Midbrain (tissue), 1 donor: ENCODE data around the gene GYPC.

Source experiments
- DNase-seq: peaks from one replicate; lab custom pipeline; 2025; lab: John Stamatoyannopoulos, UW

GYPC gene

DNA sequence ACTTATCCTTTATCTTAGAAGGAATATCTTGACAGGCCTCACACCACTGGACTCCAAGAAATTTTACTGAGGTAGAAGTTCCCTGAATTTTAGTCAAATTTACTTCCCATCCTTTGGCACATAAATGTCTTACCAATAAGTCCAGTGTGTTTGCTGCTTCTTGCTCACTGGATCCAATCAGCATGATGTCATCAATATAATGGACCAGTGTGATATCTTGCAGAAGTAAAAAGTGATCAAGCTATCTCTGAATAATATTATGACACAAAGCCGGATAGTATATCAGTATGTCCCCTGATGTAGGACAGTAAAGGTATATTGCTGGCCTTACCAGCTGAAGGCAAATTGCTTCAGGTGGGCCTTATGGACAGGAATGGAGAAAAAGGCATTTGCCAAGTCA lies 6.9 kb upstream of the GYPC start:
- no peak for DNase-seq

- DNase-seq, result no peak
These were observed 5.0 kb upstream of the GYPC start for GRCh38 chr2:126650994-126651393.

DNA sequence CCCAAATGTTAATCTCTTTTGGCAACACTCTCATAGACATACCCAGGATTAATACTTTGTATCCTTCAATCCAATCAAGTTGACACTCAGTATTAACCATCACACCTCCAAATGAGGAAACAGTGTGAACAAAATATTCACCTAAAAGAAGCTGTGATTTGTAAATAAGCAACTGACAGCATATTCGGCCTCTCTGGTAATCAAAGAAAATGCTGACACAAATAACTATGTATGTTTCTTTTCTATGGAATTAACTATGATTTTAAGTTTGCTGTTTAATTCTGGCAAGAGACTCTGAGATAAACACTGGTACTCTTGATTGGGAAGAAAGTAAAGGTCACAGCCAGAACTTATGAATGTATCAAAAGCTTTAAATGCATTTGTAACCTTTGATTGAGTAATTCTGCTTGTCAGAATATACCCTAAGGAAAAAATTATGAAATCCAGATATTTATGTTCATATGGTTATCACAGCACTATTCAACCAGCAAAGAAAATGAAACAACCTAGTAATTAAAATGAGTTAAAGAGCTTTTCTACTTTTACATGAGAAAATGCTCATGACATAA lies 3.6 kb upstream of the GYPC start:
- DNase-seq, result no peak

- DNase-seq, result no peak
These were observed 2.8 kb upstream of the GYPC start for GRCh38 chr2:126653109-126653508.

DNA sequence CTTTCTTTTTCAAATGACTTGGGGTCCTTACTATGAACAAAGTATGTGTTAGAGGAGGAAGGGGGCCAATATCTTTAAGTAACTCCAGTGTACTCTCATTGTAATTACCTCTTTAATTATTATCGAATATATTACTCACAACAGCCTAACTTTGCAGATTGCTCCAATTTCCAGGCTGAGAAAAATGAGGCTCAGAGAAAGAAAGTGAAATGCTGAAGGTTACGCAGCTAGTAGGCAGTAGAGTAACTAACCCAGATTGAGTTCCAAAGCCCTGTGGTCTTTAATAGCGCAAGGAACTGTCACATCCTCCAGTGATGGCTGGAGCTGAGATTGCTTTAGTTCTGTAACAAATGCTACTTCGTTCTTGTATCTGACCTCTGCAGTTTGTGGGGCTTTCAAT lies 2.2 kb upstream of the GYPC start:
- no peak for DNase-seq

DNA sequence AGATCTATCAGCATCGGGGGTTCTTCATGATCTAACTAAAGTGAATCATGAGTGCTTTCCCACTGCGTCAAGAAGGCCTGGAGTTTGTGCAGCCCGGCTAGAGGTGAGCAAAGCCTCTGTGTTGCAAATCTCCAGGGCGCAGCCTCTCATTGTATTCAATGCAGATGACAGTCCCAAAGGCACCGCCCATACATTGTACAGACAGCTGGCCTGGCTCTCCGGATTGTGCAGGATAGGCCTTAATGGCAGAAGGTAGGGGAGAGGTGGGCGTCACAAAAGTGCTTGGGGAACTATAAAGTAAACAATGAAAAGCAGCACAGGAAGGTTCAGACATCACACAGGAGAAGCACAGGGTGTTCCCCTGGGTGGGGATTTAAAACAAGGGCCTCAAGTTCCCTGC lies 907 bp upstream of the GYPC start:
- no peak for DNase-seq

DNA sequence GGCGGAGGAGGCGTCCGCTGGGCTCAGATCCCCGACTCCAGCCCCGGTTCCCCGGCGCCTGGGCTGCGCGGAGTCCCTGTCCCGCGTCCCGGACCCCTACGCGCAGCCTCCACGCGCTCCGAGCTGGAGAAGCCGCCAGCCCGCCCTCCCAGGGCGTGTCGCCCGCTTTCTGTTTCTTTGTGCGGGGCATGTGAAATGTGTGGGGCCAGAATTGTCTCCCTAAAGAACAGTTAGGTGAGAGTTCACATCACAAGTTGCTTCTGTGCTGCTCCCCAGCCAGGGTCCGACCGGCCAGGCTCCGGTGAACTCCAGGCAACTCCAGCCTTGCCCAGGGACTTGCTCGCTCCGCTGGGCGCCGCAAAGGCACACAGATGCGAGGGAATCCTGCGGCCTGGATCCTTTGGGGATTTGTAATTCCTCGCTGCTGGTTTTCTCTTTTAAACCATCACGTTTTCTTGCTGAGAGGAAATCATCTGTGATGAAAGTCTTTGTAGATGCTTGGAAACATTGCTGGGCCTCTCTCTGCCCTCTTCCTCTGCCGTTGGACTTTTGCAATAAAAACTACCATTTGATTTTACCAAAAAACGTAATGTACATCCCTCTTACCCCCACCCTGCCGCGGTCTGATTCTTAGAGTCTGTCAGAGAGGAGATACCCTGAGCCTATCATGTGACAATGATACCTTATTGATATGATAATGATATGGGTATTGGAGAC lies 631 bp downstream of the GYPC start:
- no peak for DNase-seq

DNA sequence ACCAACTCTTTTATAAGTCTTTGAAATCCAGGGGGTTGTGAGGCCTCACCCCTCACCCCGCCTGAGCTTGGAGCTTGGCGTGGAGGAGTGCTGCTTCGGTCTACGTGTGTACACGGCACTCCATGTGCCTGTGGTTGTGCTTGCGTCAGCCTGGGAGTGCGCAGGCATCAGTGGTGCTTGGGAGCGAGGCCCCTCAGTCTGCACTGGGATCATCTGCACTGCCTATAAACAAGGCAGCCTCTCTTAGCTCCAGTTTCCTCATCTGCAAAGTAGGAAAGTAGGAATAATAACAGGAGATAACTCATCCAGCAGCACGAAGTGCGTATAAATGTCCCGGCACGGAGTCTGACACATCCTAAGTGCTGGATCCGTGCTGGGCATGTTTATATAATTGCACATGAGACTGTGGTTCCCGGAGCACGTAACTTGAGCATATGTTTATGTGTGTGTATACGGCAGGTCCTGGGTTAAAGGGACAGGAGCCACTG lies 1.2 kb downstream of the GYPC start:
- DNase-seq, result no peak

DNA sequence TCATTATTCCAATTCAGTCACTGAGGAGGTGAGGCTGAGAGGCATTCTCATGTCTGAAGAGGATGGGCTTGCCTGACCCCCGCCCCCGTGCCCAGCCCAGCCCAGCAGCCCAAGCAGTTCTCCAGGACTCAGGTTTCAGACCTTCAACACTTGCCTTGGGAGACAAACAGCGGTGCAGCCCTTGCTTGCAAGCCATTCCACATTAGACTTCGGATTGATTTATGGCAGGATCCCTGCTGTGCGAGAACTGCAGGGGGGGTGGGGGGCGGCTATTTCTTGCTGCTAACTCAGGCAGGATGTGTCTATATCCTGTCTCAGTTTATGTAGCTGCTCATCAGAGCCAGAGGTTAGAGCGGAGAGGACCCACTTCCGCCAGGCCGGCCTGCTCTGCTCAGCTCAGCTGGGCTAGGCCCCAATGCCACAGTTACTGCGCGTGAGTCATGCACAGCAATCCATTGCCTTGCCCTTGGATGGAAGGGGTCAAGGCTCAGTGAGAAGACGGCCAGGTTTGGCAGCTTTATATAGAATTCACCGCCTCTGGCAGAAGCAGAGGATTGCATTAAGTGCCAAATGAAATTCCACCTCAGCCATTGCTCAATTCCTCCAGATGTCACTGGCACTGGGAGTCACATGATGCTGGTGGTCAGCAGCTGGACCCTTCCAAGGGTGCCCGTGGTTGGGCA lies 1.8 kb downstream of the GYPC start:
- no peak for DNase-seq

- no peak for DNase-seq
These were observed 2.5 kb downstream of the GYPC start for GRCh38 chr2:126658319-126658904.

DNA sequence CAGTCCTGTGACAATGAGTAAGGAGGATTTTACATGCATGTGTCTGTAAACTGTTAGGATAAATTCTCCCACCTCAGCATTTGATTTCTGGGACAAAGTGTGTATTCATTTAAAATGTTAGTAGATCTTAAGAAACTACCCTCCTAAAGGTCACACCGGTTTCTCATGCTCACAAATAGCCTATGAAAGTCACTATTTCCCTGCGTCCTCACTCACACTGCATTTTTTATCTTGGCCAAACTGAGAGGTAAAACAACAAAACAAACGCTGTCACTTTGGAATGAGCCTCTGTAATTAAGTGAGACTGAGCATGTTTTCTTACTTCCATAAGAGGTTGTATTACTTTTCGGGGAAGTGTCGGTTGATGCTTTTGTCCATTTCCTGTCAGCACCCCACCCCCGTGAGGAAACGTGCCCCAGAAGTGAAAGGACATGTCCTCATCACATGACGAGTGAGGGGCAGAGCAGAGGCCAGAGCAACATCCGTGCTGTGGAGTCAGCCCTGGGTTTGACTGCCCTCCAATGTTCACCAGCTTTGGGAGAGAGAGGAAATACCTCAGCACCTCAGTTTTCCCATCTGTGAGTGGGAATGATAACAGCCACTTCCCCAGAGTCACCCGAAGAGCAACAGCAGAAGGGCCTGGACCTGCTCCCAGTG lies 3.1 kb downstream of the GYPC start:
- no peak for DNase-seq

DNA sequence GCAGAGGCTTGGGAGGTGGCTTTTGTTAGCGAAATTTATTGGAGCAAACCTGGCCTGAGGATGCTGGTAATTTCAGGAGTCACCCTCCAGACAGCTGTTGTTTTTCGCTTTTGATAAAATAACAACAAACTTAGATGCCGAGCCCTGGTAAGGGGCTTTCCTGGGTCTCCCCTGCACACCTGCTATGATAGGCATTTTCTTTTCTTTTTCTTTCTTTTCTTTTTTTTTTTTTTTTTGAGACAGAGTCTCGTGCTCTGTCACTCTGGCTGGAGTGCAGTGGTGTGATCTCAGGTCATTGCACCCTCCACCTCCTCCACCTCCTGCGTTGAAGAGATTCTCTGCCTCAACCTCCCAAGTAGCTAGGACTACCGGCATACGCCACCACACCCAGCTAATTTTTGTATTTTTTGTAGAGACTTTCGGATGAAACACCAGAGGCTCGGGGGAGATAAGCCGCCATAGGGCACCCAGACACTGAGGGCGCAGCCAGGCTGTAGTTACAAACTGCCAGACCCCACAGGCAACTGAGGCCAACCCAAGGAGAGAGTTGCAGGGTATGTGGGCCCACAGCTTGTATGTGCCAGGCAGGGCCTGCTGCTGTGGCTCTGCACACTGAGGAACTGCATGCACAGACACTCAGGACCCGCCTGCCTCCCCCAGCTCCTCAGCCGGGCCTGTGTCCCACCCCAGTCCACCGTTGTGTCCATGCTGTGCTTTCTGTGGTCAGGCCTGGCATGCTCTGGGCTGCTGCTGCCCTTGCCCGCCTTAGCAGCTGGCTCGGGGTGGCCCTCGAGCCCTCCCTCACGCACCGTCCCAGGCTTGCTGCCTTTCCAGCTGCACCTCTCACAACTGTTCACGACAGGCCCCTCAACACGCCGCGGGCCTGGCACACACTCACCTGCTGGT lies 3.9 kb downstream of the GYPC start:
- DNase-seq, result no peak

DNA sequence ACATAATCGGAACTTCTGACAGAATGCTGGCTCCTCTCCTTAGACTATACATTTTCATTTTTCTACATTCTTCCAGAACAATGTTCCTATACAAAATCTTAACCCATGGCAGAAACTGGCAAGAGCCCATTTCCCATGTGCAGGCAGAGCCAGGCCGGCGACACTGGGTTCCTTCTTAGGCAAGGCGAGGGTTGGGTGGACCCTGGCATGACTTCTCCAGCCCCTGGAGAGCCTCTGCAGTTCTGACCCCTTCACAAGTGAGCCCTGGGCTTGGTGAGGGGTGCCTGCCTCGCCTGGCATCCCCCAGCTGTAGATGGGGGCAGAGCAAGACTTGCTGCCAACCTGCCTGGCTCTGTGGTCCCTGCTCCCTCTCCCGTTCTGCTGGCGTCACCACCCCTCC lies 5.0 kb downstream of the GYPC start:
- DNase-seq, result no peak

DNA sequence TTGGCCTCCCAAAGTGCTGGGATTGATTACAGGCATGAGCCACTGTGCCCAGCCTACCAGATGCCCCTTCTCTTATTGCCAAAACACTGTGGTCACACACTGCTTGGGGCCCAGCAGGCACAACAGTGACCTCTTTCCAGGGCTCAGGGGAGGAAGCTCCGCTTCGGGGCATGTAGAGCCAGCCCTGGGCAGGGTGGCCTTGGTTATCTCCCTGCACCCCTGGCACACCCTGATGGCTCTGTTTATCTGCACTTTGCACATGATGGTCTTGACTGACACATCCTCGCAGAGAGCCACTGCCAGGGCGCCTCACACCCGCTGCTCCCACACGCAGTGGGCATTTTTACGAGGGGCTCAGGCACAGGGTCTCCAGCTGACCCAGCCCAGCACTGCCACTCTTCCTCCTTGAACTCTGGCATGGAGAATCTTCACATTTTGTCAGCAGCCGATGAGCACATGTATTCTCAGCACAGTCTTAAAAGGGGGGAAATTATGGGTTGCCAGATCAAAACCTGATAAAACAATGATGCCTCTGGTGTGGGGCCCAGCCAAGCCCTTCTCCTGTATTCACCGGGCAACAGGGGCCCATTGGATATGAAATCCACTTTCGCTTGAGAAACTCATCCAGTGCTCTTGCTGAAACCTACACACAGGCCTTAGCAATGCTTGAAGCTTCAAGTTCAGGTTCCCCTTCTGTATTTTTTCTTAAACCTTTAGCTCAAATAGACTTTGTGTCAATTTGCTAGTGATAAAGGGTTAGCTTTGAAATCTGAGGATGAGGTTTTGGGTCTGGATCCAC lies 5.9 kb downstream of the GYPC start:
- no peak for DNase-seq

GRCh38 chr2:126662621-126663020 lies 6.7 kb downstream of the GYPC start:
- no peak for DNase-seq

DNA sequence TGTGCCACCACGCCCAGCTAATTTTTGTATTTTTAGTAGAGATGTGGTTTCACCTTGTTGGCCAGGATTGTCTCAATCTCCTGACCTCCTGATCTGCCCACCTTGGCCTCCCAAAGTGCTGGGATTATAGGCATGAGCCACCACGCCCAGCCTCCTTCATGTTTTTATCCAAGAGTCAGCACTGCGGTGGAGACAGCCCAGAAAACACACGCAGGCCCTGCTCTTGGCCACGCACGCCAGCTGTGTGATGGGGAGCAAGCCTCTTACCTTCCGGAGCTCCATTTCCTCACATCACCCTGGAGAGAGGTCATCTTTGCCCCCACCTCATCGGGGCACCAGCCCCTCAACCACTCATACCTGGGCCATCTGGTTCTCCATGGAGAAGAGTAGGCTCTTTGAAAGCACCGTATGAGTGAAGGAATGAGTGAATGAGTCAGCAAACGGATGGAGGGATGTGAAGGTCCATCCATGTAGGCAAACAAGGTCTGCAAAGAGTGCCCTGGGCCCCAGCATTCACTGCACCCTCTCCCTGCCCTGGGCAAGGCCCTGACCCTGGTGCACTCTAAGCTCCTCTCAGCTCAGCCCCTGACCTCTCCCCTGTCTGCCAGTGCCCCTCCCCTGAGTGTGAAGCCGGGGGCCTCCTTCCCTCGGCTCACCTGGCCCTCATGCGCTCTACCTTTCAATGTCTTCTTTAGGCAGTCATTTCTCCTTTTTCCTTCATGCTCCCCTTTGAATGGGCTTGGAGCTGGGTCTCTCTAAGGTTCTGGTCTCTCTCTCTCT lies 7.4 kb downstream of the GYPC start:
- DNase-seq, result no peak

DNA sequence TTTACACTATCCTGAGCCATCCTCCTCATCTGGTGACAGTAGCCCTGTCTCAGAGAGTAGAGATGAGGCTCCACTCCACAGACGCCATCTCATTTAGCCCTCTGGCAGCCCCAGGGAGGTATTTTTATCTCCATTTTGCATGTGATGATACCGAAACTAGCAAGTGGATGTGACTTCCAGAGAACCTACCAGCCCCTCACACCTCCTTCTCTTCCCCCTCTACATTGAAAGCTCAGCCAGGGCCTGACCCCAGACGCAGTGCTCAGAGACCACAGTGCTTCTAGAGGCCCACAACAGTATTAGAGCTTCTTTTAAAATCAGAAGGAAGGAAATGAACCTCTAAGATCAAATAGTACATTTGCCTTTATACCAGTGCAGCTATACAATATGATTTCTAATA lies 8.3 kb downstream of the GYPC start:
- no peak for DNase-seq

DNA sequence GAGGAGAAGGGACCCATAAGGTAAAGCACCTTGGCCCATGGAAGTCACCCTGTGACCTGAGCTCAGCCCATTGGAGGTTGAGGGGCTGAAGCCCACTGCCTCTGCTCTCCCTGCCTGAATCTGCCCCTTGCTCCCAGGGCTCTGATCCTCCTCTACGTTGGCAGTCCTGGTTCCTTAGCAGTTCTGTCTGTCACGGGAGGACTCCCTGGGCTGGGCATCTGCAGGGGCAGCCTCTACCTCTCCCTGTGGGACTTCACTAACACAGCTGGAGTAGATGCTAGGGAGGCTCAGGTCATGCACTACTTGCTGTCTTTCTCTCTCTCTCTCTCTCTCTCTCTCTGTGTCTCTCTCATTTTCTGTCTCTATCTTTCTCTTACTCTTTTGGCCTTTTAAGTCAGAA lies 8.7 kb downstream of the GYPC start:
- DNase-seq, result no peak

DNA sequence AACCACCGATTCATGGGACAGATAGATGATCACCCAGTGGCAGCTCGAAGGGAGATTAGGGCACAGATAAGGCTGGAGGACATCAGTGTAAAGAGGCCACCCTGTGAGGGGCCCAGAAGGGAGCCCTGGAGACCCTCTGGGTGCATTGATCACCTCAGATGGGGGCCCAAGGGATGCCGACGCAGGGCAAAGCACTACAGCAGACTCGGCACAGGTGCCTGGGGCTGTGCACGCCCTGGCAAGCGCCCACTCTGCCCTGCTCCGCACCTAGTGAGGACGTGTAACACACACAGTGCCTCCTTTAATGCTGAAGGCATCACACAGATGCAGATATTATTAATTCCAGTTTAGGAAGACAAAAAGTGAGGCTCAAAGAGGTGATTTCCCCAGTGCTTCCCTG lies 9.5 kb downstream of the GYPC start:
- no peak for DNase-seq

GRCh38 chr2:126668254-126668653 lies 12.3 kb downstream of the GYPC start:
- no peak for DNase-seq
